Measurements from ENCODE around the gene CDH22. TPM values are rescaled to one million over a fixed set of nuclear protein-coding genes. Genes with fewer than 3 reads are reported as not detected.

Gene CDH22
- total RNA-seq, 3 donors from 2014 or later (not counting 1 experiment from before 2014, with no cell fraction given), result not detected

DNA sequence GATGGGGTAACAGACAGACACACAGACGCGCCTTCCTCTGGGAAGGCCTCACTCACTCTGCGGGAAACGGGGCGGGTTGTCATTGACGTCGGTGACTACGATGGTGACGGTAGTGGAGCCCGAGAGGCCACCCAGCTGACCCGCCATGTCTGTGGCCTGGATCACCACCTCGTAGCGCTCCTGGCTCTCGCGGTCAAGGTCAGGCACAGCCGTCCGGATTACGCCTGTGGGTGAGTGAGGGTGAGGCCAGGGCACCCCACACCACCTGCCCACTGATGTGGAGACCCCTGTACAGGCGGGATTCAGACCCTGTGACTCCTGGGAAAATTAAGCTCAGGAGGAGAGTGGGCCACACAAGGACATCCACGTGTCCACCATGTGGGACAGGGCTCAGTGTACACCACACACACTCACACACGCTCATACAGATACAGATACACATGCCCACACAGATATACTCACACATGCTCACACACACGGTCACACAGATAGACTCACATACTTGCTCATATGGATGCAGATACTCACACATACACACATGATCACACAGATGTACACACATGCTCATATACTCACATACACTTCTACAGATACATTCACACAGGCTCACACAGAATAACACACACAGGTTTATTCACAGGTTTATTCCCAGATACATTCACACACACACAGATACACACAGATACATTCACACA lies 91.4 kb downstream of the CDH22 start:
- H3K36me3 ChIP-seq (ENCODE audit: control insufficient read depth, insufficient read depth, low read length), result no peaks in the 10 kb centered on the region
- no peak overlapping the region for H3K27ac Mint-ChIP-seq
- H3K4me1 Mint-ChIP-seq, result no peaks in the 10 kb centered on the region
- H3K9me3 Mint-ChIP-seq, result no peaks in the 10 kb centered on the region
- no peak overlapping the region for H3K27ac ChIP-seq (ENCODE audit: low read length)
- no peak overlapping the region for H3K4me3 ChIP-seq (ENCODE audit: low read length)
- no peaks in the 10 kb centered on the region for H3K4me1 ChIP-seq (ENCODE audit: control insufficient read depth, insufficient read depth, low read length)
- WGBS (ENCODE audit: insufficient coverage), result 91% methylated on average over 22 of the region's 22 CpGs
- H3K27me3 Mint-ChIP-seq (ENCODE audit: low read depth in 2 of 2), result peaks cover 12 to 18% of the 10 kb centered on the region in 2 donors
- H3K4me3 Mint-ChIP-seq, result no peak overlapping the region
- TF ChIP-seq CTCF (IDR thresholded peaks at IDR 0.05), result no peak
- DNase-seq, result no peak
- ATAC-seq, result no peak
- H3K36me3 Mint-ChIP-seq, result no peaks in the 10 kb centered on the region
- no peaks in the 10 kb centered on the region for H3K27me3 ChIP-seq (ENCODE audit: control insufficient read depth, insufficient read depth, low read length)
- H3K9me3 ChIP-seq (ENCODE audit: control insufficient read depth, insufficient read depth, low read length), result no peaks in the 10 kb centered on the region
- intact Hi-C loops (cut with micrococcal nuclease), result no loop called here

GRCh38 chr20:46215913-46216707 lies 92.2 kb downstream of the CDH22 start:
- Mint-ChIP-seq H3K27me3 (ENCODE audit: low read depth in 2 of 2) (peaks cover 15 to 21% of the 10 kb centered on the region in 2 donors), H3K4me1 (no peaks in the 10 kb centered on the region), H3K9me3 (no peaks in the 10 kb centered on the region), H3K4me3 (no peak overlapping the region), H3K36me3 (no peaks in the 10 kb centered on the region), H3K27ac (no peak overlapping the region)
- H3K36me3 ChIP-seq (ENCODE audit: control insufficient read depth, insufficient read depth, low read length), result no peaks in the 10 kb centered on the region
- intact Hi-C loops (cut with micrococcal nuclease), result no loop called here
- WGBS (ENCODE audit: insufficient coverage), result 72% methylated on average over 17 of the region's 17 CpGs
- no peak for TF ChIP-seq CTCF (IDR thresholded peaks at IDR 0.05)
- no peaks in the 10 kb centered on the region for H3K4me1 ChIP-seq (ENCODE audit: control insufficient read depth, insufficient read depth, low read length)
- no peak overlapping the region for H3K27ac ChIP-seq (ENCODE audit: low read length)
- H3K27me3 ChIP-seq (ENCODE audit: control insufficient read depth, insufficient read depth, low read length), result no peaks in the 10 kb centered on the region
- H3K4me3 ChIP-seq (ENCODE audit: low read length), result no peak overlapping the region
- H3K9me3 ChIP-seq (ENCODE audit: control insufficient read depth, insufficient read depth, low read length), result no peaks in the 10 kb centered on the region
- DNase-seq, result no peak
- no peak for ATAC-seq

- TF ChIP-seq CTCF (IDR thresholded peaks at IDR 0.05), result no peak
- H3K36me3 Mint-ChIP-seq, result no peaks in the 10 kb centered on the region
- Histone ChIP-seq H3K27me3 (ENCODE audit: control insufficient read depth, insufficient read depth, low read length) (no peaks in the 10 kb centered on the region), H3K9me3 (ENCODE audit: control insufficient read depth, insufficient read depth, low read length) (no peaks in the 10 kb centered on the region), H3K4me1 (ENCODE audit: control insufficient read depth, insufficient read depth, low read length) (no peaks in the 10 kb centered on the region), H3K4me3 (ENCODE audit: low read length) (no peak overlapping the region), H3K36me3 (ENCODE audit: control insufficient read depth, insufficient read depth, low read length) (no peaks in the 10 kb centered on the region), H3K27ac (ENCODE audit: low read length) (no peak overlapping the region)
- no peaks in the 10 kb centered on the region for H3K4me1 Mint-ChIP-seq
- peaks cover 15 to 21% of the 10 kb centered on the region in 2 donors for H3K27me3 Mint-ChIP-seq (ENCODE audit: low read depth in 2 of 2)
- H3K9me3 Mint-ChIP-seq, result no peaks in the 10 kb centered on the region
- intact Hi-C loops (cut with micrococcal nuclease), result no loop called here
- DNase-seq (no peak), ATAC-seq (no peak)
- no peak overlapping the region for H3K27ac Mint-ChIP-seq
- no peak overlapping the region for H3K4me3 Mint-ChIP-seq
- 49% methylated on average over 4 of the region's 4 CpGs for WGBS (ENCODE audit: insufficient coverage)
Measured at GRCh38 chr20:46214824-46215488, 93.3 kb downstream of the CDH22 start.
